OCI-LY1 (cell line): ENCODE results near the gene SCAPER.

Source experiments
- CTCF ChIP-seq: fragments of 200-600 bp; sonication (generic), shearing (Covaris generic); IDR thresholded peaks from 2 replicates; pipeline ENCODE4 v1.5.1; 2017; ENCODE audit warnings: mild to moderate bottlenecking, antibody characterized with exemption, low read length, moderate library complexity, mixed read lengths
- EZH2 ChIP-seq: fragments of 200-600 bp; sonication (generic), shearing (Covaris generic); IDR thresholded peaks from 2 replicates; pipeline ENCODE4 v1.8.0; 2017; ENCODE audit warnings: borderline replicate concordance, mixed run types, mild to moderate bottlenecking, antibody characterized with exemption, low read length, moderate library complexity, mixed read lengths

GRCh38 chr15:76664411-76664810, 240.7 kb downstream of the SCAPER start:
- TF ChIP-seq EZH2: no peak
- no peak for TF ChIP-seq CTCF
